ENCODE results near the gene ACVR1B. TPM values are rescaled to one million over a fixed set of nuclear protein-coding genes. Genes with fewer than 3 reads are reported as not detected.

Gene ACVR1B
- total and polyA plus RNA-seq, 9 of the 15 experiments (the other 6 are each of a cell fraction or from before 2014, with no cell fraction given) = 0.97 to 15.1 (median 6.8) TPM

DNA sequence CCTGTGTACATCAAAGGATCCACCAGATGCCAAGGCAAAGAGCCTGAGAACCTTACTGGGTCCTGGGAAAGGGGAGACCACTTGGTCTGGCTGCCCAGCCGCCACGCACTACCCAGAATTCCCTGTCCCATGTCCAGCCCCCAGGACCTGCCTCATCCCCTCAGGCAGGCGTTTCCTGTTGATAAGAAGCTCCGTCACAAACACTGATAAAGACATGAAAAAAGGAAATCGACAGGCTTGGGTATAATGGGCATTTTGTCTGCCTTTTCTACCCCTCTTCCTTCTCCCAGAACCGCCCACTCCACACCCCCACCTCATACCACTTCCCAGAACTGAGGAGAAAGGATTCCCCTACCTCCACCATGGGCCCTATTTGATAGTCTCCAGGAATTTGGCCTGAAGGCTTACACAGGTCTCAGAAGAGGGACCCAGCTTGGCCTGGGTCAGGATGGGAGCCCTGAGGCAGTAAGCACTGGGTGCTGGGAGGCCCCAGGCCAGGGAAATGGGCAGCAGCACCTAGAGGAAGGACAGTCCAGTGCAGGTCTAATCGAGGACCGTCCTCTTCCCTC lies 25.4 kb upstream of the ACVR1B start (continued):
- peak; percentile 31; the same call in 1 of the 2 replicates for TF ChIP-seq FOSL1 (tag; conservative IDR thresholded peaks at IDR 0.05)
- TF ChIP-seq ZNF766 (CRISPR knock-in tag; conservative IDR thresholded peaks at IDR 0.05) = peak; percentile 62; the same call in 1 of the 2 replicates
- peak in 1 of 2 experiments; percentile 6; a peak in 1 of 4 replicates for TF ChIP-seq HDAC1 (IDR thresholded peaks at IDR 0.05)
- peak; percentile 77 for TF ChIP-seq DPF2 (IDR thresholded peaks at IDR 0.05)
- TF ChIP-seq, protein P1, sequence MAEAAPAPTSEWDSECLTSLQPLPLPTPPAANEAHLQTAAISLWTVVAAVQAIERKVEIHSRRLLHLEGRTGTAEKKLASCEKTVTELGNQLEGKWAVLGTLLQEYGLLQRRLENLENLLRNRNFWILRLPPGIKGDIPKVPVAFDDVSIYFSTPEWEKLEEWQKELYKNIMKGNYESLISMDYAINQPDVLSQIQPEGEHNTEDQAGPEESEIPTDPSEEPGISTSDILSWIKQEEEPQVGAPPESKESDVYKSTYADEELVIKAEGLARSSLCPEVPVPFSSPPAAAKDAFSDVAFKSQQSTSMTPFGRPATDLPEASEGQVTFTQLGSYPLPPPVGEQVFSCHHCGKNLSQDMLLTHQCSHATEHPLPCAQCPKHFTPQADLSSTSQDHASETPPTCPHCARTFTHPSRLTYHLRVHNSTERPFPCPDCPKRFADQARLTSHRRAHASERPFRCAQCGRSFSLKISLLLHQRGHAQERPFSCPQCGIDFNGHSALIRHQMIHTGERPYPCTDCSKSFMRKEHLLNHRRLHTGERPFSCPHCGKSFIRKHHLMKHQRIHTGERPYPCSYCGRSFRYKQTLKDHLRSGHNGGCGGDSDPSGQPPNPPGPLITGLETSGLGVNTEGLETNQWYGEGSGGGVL (CRISPR knock-in tag; IDR thresholded peaks at IDR 0.05) = no peak
- TF ChIP-seq, protein P2, sequence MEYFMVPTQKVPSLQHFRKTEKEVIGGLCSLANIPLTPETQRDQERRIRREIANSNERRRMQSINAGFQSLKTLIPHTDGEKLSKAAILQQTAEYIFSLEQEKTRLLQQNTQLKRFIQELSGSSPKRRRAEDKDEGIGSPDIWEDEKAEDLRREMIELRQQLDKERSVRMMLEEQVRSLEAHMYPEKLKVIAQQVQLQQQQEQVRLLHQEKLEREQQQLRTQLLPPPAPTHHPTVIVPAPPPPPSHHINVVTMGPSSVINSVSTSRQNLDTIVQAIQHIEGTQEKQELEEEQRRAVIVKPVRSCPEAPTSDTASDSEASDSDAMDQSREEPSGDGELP (CRISPR knock-in tag; IDR thresholded peaks at IDR 0.05; ENCODE audit: borderline replicate concordance) = no peak
- no peak; the same call in 1 of the 2 replicates for TF ChIP-seq BHLHE40 (IDR thresholded peaks at IDR 0.05; ENCODE audit: low read length)
- TF ChIP-seq SMAD2 (IDR thresholded peaks at IDR 0.05; ENCODE audit: low read depth, low read length) = no peak
- TF ChIP-seq FOXJ2 (tag; IDR thresholded peaks at IDR 0.05) = 0 out of 2 replicates have a peak, but pooled peaks have one; percentile 43
- TF ChIP-seq SNRNP70 (optimal IDR thresholded peaks at IDR 0.05; ENCODE audit: low read depth, low read length) = no peak
- TF ChIP-seq TAF9B (IDR thresholded peaks at IDR 0.05; ENCODE audit: partially characterized antibody) = no peak
- TF ChIP-seq ARNT (IDR thresholded peaks at IDR 0.05) = no peak
- TF ChIP-seq NFIC (IDR thresholded peaks at IDR 0.05) = peak; percentile 25; the same call in 1 of the 2 replicates
- TF ChIP-seq ETV1 (tag; conservative IDR thresholded peaks at IDR 0.05; ENCODE audit: low read depth) = peak; percentile 75
- no peak for TF ChIP-seq ZFX (CRISPR knock-in tag; IDR thresholded peaks at IDR 0.05)
- no peak for TF ChIP-seq RB1 (IDR thresholded peaks at IDR 0.05; ENCODE audit: low read depth)
- no peak for TF ChIP-seq NR2C1 (IDR thresholded peaks at IDR 0.05)
- peak; percentile 30; the same call in 1 of the 2 replicates for TF ChIP-seq NR2C1 (tag; IDR thresholded peaks at IDR 0.05)
- TF ChIP-seq FOXK2 (conservative IDR thresholded peaks at IDR 0.05 in 1 of 2, IDR thresholded peaks at IDR 0.05 in 1 of 2; ENCODE audit: low read depth in 2 of 2) = peak in 1 of 2 experiments; percentile 34; a peak in 1 of 4 replicates
- TF ChIP-seq ZNF551 (CRISPR knock-in tag; IDR thresholded peaks at IDR 0.05) = no peak
- peak; percentile 87 for TF ChIP-seq ARID1B (IDR thresholded peaks at IDR 0.05)
- TF ChIP-seq U2AF2 (optimal IDR thresholded peaks at IDR 0.05; ENCODE audit: low read depth, low read length) = no peak
- TF ChIP-seq, protein P3, sequence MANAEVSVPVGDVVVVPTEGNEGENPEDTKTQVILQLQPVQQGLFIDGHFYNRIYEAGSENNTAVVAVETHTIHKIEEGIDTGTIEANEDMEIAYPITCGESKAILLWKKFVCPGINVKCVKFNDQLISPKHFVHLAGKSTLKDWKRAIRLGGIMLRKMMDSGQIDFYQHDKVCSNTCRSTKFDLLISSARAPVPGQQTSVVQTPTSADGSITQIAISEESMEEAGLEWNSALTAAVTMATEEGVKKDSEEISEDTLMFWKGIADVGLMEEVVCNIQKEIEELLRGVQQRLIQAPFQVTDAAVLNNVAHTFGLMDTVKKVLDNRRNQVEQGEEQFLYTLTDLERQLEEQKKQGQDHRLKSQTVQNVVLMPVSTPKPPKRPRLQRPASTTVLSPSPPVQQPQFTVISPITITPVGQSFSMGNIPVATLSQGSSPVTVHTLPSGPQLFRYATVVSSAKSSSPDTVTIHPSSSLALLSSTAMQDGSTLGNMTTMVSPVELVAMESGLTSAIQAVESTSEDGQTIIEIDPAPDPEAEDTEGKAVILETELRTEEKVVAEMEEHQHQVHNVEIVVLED (CRISPR knock-in tag; IDR thresholded peaks at IDR 0.05) = no peak; the same call in 1 of the 2 replicates
